PFSK-1 (cell line): ENCODE data around the gene HGS.

ENCODE experiments used
- FOXP2 ChIP-seq: optimal IDR thresholded peaks from 2 replicates; pipeline ENCODE3; 2011; ENCODE audit warnings: borderline replicate concordance, control low read depth, inconsistent platforms; ENCODE audit not compliant: insufficient read depth; ENCODE audit errors: extremely low read length, extremely low read depth
- POLR2AphosphoS5 ChIP-seq: IDR thresholded peaks from 2 replicates; pipeline ENCODE4 v1.6.1; 2012; ENCODE audit warnings: low read depth, mild to moderate bottlenecking, control low read depth, low read length, moderate library complexity
- REST ChIP-seq, 2 experiments: IDR thresholded peaks; 2 replicates each; pipeline versions ENCODE4 v1.6.1 to v1.8.0; 2011 to 2012; ENCODE audit warnings: low read depth in 2 of 2, low read length in 2 of 2, control low read depth in 1 of 2, inconsistent platforms in 1 of 2, mild to moderate bottlenecking in 1 of 2, moderate library complexity in 1 of 2; ENCODE audit not compliant: insufficient read depth in 1 of 2
- SIN3A ChIP-seq: IDR thresholded peaks from 2 replicates; pipeline ENCODE4 v1.6.1; 2012; ENCODE audit warnings: mild to moderate bottlenecking, low read length, moderate library complexity, borderline replicate concordance; ENCODE audit not compliant: insufficient read depth
- TAF1 ChIP-seq: IDR thresholded peaks from 2 replicates; pipeline ENCODE4 v1.6.1; 2012; ENCODE audit warnings: low read length, control low read depth, borderline replicate concordance; ENCODE audit not compliant: insufficient read depth

- TF ChIP-seq POLR2AphosphoS5 (no peak), SIN3A (no peak), TAF1 (no peak), REST (IDR thresholded peaks at IDR 0.05; ENCODE audit: insufficient read depth in 1 of 2, low read depth in 2 of 2, low read length in 2 of 2) (no peak), FOXP2 (no peak)
These were observed 6.9 kb upstream of the HGS start for GRCh38 chr17:81676906-81677305.
